ENCODE measurements around the gene CRYGD.

Gene CRYGD

GRCh38 chr2:208090420-208090819, 33.9 kb downstream of the CRYGD start:
- DNase-seq (ENCODE audit: low spot score): no peak

GRCh38 chr2:208086029-208086428, 38.3 kb downstream of the CRYGD start:
- no peak for DNase-seq (ENCODE audit: low spot score)

GRCh38 chr2:208083807-208084206, 40.5 kb downstream of the CRYGD start:
- DNase-seq (ENCODE audit: low spot score): no peak

GRCh38 chr2:208077276-208077675, 47.0 kb downstream of the CRYGD start:
- DNase-seq (ENCODE audit: low spot score): no peak

- no peak for DNase-seq (ENCODE audit: low spot score)
These were observed 49.5 kb downstream of the CRYGD start for GRCh38 chr2:208074610-208075356.

- peak; percentile 71 for DNase-seq (ENCODE audit: low spot score)
These were observed 52.0 kb downstream of the CRYGD start for GRCh38 chr2:208072250-208072892.

All from SK-N-DZ (cell line).